ENCODE data around the gene ZDHHC8.

ZDHHC8 gene

GRCh38 chr22:20181884-20182236 is 50.3 kb downstream of the ZDHHC8 start:
- TF ChIP-seq CTCF (IDR thresholded peaks at IDR 0.05; ENCODE audit: borderline replicate concordance, control extremely low read depth, extremely low read depth, insufficient read depth, missing control alignments) = no peak
- in situ Hi-C loops (cut with MboI; ENCODE audit: low sequenced_read_pairs, unreplicated experiment) = no loop called here
- DNase-seq (ENCODE audit: low spot score) = no peak

- no peak for DNase-seq (ENCODE audit: low spot score)
- TF ChIP-seq CTCF (IDR thresholded peaks at IDR 0.05; ENCODE audit: borderline replicate concordance, control extremely low read depth, extremely low read depth, insufficient read depth, missing control alignments) = no peak
- in situ Hi-C loops (cut with MboI; ENCODE audit: low sequenced_read_pairs, unreplicated experiment) = no loop called here
Measured at GRCh38 chr22:20182365-20182764, 50.8 kb downstream of the ZDHHC8 start.

GRCh38 chr22:20183101-20183500 is 51.5 kb downstream of the ZDHHC8 start:
- no peak for TF ChIP-seq CTCF (IDR thresholded peaks at IDR 0.05; ENCODE audit: borderline replicate concordance, control extremely low read depth, extremely low read depth, insufficient read depth, missing control alignments)
- no peak for DNase-seq (ENCODE audit: low spot score)
- in situ Hi-C loops (cut with MboI; ENCODE audit: low sequenced_read_pairs, unreplicated experiment) = no loop called here

- TF ChIP-seq CTCF (IDR thresholded peaks at IDR 0.05; ENCODE audit: borderline replicate concordance, control extremely low read depth, extremely low read depth, insufficient read depth, missing control alignments) = no peak
- no peak for DNase-seq (ENCODE audit: low spot score)
- in situ Hi-C loops (cut with MboI; ENCODE audit: low sequenced_read_pairs, unreplicated experiment) = no loop called here
Measured at GRCh38 chr22:20183823-20184222, 52.2 kb downstream of the ZDHHC8 start.

- TF ChIP-seq CTCF (IDR thresholded peaks at IDR 0.05; ENCODE audit: borderline replicate concordance, control extremely low read depth, extremely low read depth, insufficient read depth, missing control alignments) = no peak
- in situ Hi-C loops (cut with MboI; ENCODE audit: low sequenced_read_pairs, unreplicated experiment) = no loop called here
- no peak for DNase-seq (ENCODE audit: low spot score)
Measured at GRCh38 chr22:20184501-20185165, 53.0 kb downstream of the ZDHHC8 start.

GRCh38 chr22:20185750-20186149 is 54.1 kb downstream of the ZDHHC8 start:
- in situ Hi-C loops (cut with MboI; ENCODE audit: low sequenced_read_pairs, unreplicated experiment) = no loop called here
- DNase-seq (ENCODE audit: low spot score) = no peak
- no peak for TF ChIP-seq CTCF (IDR thresholded peaks at IDR 0.05; ENCODE audit: borderline replicate concordance, control extremely low read depth, extremely low read depth, insufficient read depth, missing control alignments)

All from GM13976 (cell line).